Erythroblast (primary cell): ENCODE data around the gene DLL1.

Experiments used
- GATA1 ChIP-seq: IDR thresholded peaks from 2 replicates; pipeline ENCODE4 v1.6.1; 2011; ENCODE audit warnings: low read depth, mild to moderate bottlenecking, control low read depth, low read length, moderate library complexity
- POLR2A ChIP-seq: IDR thresholded peaks from 2 replicates; pipeline ENCODE4 v1.6.1; 2011; ENCODE audit warnings: mild to moderate bottlenecking, low read length

DNA sequence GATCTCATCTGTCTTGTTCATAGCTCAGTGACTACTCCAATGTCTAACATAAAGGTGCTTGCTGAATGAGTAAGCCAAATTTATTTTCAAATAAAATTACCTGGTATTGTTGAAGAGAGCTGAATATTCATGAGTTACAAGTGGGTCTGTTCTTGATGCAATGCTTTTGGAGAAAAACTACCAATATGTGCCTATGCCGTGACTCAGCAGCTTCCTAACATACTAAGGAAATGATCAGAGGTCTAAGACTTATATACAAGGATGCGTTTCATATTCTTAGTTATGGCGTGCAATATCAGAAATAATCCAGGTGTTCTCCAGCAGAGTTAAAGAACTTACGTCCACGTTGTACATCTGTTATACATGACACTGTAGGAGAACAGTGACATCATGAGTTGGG lies 20.8 kb upstream of the DLL1 start:
- TF ChIP-seq POLR2A, result no peak
- TF ChIP-seq GATA1, result no peak
